Memory B cell (primary cell): Measurements from ENCODE around the gene WIPF3.

Experiments
- ATAC-seq: fragments of 150-1000 bp; cut with Tn5 transposase; 2 replicates; pipeline ENCODE4 v1.10.0; 2021; ENCODE audit warnings: low read depth, mild to moderate bottlenecking, moderate library complexity
- DNase-seq, 2 donors: peaks; one replicate each; pipeline ENCODE4 v3.0.0; 2022; ENCODE audit warnings: low spot score in 2 of 2
- H3K27ac Mint-ChIP-seq: one replicate; pipeline ENCODE4 v1.8.0; 2022; ENCODE audit warnings: mild to moderate bottlenecking, moderate library complexity, mixed read lengths
- H3K27me3 Mint-ChIP-seq: one replicate; pipeline ENCODE4 v1.8.0; 2022; ENCODE audit warnings: mixed read lengths
- H3K36me3 Mint-ChIP-seq: one replicate; pipeline ENCODE4 v1.8.0; 2022; ENCODE audit warnings: mild to moderate bottlenecking, mixed read lengths
- H3K4me1 Mint-ChIP-seq: one replicate; pipeline ENCODE4 v1.8.0; 2022; ENCODE audit warnings: mixed read lengths
- H3K4me3 Mint-ChIP-seq: one replicate; pipeline ENCODE4 v1.8.0; 2022; ENCODE audit warnings: mild to moderate bottlenecking, moderate library complexity, mixed read lengths
- H3K9me3 Mint-ChIP-seq: one replicate; pipeline ENCODE4 v1.8.0; 2022; ENCODE audit warnings: mixed read lengths

Gene WIPF3, protein sequence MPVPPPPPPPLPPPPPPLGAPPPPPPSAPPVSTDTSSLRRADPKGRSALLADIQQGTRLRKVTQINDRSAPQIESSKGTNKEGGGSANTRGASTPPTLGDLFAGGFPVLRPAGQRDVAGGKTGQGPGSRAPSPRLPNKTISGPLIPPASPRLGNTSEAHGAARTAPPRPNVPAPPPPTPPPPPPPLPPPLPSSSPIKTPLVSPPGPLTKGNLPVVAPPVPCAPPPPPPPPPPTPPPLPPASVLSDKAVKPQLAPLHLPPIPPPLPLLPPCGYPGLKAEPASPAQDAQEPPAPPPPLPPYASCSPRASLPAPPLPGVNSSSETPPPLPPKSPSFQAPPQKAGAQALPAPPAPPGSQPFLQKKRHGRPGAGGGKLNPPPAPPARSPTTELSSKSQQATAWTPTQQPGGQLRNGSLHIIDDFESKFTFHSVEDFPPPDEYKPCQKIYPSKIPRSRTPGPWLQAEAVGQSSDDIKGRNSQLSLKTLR

GRCh38 chr7:29806208-29806994, at the start of gene WIPF3:
Gene WIPF3, plus strand, starts transcription at chr7:29806508. Its CDS starts 28,217 bp downstream, at chr7:29834725.
- Mint-ChIP-seq H3K27ac (no peak within 1 kb of the TSS), H3K27me3 (peaks cover 44% of the 10 kb centered on the region)
- no peak for DNase-seq

GRCh38 chr7:29763266-29763665, 43.0 kb upstream of the WIPF3 start:
- no peaks in the 10 kb centered on the region for H3K36me3 Mint-ChIP-seq
- no peak for ATAC-seq
- H3K27me3 Mint-ChIP-seq = peaks cover 8% of the 10 kb centered on the region
- no peaks in the 10 kb centered on the region for H3K4me1 Mint-ChIP-seq
- H3K27ac Mint-ChIP-seq = no peak overlapping the region
- H3K9me3 Mint-ChIP-seq = no peaks in the 10 kb centered on the region
- no peak for DNase-seq
- H3K4me3 Mint-ChIP-seq = no peak overlapping the region

More at GRCh38 chr7:29806208-29806994, at the start of gene WIPF3:
- Mint-ChIP-seq H3K4me1 (peaks cover 3% of the 10 kb centered on the region), H3K9me3 (no peaks in the 10 kb centered on the region), H3K4me3 (peak within 1 kb of the TSS; percentile 24), H3K36me3 (no peaks in the 10 kb centered on the region)
- ATAC-seq = peak; percentile 44

GRCh38 chr7:29764227-29764626, 42.1 kb upstream of the WIPF3 start:
- Mint-ChIP-seq H3K27ac (no peak overlapping the region), H3K4me3 (no peak overlapping the region), H3K4me1 (no peaks in the 10 kb centered on the region), H3K27me3 (peaks cover 8% of the 10 kb centered on the region), H3K9me3 (no peaks in the 10 kb centered on the region), H3K36me3 (no peaks in the 10 kb centered on the region)
- DNase-seq (no peak), ATAC-seq (no peak)

DNA sequence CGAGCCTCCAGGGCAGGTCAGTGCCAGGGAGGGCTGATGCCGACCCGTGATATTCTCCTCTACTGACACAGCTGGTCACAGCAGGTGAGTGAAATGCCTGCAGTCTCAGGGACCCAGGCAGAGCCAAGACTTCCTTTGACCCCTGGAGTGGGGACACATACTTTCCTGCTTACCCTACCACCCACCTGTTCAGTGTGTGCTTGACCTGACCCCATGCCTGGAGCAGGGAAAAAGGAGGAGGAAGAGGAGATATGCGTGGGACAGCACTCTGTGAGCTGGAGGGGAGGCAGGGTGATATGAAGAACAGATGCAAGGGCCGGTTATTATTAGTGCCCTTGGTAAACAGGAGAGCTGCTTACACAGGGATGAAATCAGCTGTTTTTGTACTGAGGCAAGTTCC, 40.8 kb upstream of the WIPF3 start:
- Mint-ChIP-seq H3K4me3 (no peak overlapping the region), H3K27me3 (peaks cover 8% of the 10 kb centered on the region), H3K9me3 (no peaks in the 10 kb centered on the region), H3K4me1 (no peaks in the 10 kb centered on the region), H3K36me3 (no peaks in the 10 kb centered on the region), H3K27ac (no peak overlapping the region)
- ATAC-seq (no peak), DNase-seq (no peak)

- H3K4me3 Mint-ChIP-seq = no peak overlapping the region
Measured at GRCh38 chr7:29770371-29770770, 35.9 kb upstream of the WIPF3 start.

DNA sequence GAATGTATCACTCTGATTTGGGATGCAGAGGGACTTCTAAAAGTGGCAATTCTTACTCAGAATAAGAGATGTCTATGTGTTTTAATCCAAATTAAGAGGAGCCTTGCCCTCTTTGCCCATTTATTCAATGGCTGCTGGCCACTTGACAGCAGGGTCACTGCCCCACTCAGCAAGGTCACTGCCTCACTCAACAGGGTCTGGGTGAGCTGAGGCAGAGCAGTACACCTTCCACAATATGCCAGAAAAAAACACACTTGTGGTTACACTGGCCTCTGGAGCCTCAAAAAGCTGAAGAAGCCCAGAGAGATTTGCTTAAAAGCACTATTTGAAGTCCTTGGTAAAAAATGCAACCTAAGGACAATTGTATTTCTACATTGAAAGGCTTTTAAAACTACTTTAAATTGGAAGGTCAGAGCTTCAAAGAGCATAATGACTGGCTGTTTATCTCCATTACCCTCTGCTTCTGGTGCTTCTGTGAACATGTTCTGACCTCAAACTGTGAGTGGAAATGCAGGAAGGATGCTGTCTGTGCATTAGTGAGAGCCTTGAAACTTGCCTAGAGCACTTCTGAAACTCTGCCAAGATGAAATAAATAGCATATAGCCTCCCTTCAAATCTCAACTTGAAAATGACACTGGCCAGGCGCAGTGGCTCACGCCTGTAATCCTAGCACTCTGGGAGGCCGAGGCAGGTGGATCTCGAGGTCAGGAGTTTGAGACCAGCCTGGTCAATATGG, 35.1 kb upstream of the WIPF3 start:
- H3K4me1 Mint-ChIP-seq = no peaks in the 10 kb centered on the region
- peaks cover 12% of the 10 kb centered on the region for H3K27me3 Mint-ChIP-seq
- DNase-seq (no peak), ATAC-seq (no peak)
- no peak overlapping the region for H3K27ac Mint-ChIP-seq
- H3K36me3 Mint-ChIP-seq = no peaks in the 10 kb centered on the region
- H3K9me3 Mint-ChIP-seq = peaks cover 5% of the 10 kb centered on the region
- no peak overlapping the region for H3K4me3 Mint-ChIP-seq

More at GRCh38 chr7:29770371-29770770, 35.9 kb upstream of the WIPF3 start:
- H3K36me3 Mint-ChIP-seq = no peaks in the 10 kb centered on the region
- DNase-seq = no peak
- no peak for ATAC-seq
- no peaks in the 10 kb centered on the region for H3K4me1 Mint-ChIP-seq
- H3K9me3 Mint-ChIP-seq = peaks cover 5% of the 10 kb centered on the region
- peaks cover 11% of the 10 kb centered on the region for H3K27me3 Mint-ChIP-seq
- no peak overlapping the region for H3K27ac Mint-ChIP-seq

DNA sequence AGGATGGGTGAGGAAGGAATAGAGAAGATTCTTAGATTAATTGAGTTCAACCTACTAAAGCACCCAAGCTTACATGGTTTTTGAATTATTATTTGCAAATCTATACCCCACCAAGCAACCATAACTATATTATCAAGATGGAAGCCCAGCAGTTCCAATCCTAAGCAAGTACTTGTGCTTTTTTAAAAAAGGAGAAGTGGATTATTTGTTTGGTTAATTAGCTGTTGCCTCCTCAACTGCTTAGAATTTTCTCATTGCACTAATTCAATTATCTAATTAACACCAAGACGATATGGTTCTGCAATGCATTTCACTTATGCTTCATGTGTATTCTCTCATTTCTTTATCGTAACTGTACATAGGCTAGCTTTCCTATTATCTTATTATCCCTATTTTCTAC, 27.3 kb upstream of the WIPF3 start:
- ATAC-seq (no peak), DNase-seq (no peak)
- Mint-ChIP-seq H3K27ac (no peak overlapping the region), H3K9me3 (peaks cover 3% of the 10 kb centered on the region), H3K27me3 (peaks cover 18% of the 10 kb centered on the region), H3K4me1 (no peaks in the 10 kb centered on the region), H3K4me3 (no peak overlapping the region), H3K36me3 (no peaks in the 10 kb centered on the region)

DNA sequence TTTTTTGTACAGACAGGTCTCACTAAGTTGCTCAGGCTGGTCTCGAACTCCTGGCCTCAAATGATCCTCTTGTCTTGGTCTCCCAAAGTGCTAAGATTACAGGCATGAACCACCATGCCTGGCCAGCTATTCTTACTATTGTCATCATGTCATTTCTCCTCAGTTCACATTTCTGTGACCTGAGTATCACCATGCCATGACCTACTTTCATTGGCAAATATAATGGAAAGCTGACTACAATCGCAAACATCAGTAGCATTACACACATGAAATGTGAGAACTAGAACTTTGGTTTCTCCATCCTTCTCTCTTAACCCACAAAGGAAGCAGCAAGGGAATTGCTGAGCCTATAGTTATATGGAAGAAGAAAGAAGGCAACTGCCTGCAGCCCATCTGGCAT, 26.0 kb upstream of the WIPF3 start:
- Mint-ChIP-seq H3K27ac (no peak overlapping the region), H3K4me3 (no peak overlapping the region), H3K4me1 (no peaks in the 10 kb centered on the region), H3K9me3 (no peaks in the 10 kb centered on the region), H3K36me3 (no peaks in the 10 kb centered on the region), H3K27me3 (peaks cover 17% of the 10 kb centered on the region)
- no peak for DNase-seq
- ATAC-seq = no peak

- Mint-ChIP-seq H3K36me3 (no peaks in the 10 kb centered on the region), H3K4me1 (no peaks in the 10 kb centered on the region)
Measured at GRCh38 chr7:29783671-29784070, 22.6 kb upstream of the WIPF3 start.

DNA sequence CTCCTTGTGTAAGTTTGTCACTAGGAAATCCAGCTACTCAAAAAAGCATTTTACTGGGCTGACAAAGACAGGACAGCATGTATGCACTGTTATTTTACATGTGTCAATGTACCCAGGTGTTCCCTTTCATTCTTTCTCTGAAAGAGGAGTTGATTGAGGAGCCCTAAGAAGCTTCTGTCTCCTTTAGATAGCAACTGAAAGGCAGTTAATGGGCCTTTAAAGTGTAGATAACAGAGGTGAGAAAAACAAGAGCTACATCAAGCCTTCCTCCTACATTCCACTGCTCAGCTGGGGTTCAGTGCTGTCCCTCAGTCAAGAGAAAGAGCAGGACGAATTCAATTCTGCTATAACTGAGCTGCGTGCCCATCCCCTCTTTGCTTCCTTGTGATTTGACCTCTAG, 12.8 kb upstream of the WIPF3 start:
- Mint-ChIP-seq H3K4me1 (peaks cover 4% of the 10 kb centered on the region), H3K4me3 (no peak overlapping the region), H3K9me3 (no peaks in the 10 kb centered on the region), H3K27me3 (no peaks in the 10 kb centered on the region), H3K36me3 (no peaks in the 10 kb centered on the region), H3K27ac (no peak overlapping the region)
- ATAC-seq = no peak
- no peak for DNase-seq

More at GRCh38 chr7:29783671-29784070, 22.6 kb upstream of the WIPF3 start:
- no peak overlapping the region for H3K4me3 Mint-ChIP-seq
- ATAC-seq (no peak), DNase-seq (no peak)
- no peak overlapping the region for H3K27ac Mint-ChIP-seq
- peaks cover 8% of the 10 kb centered on the region for H3K27me3 Mint-ChIP-seq
- H3K9me3 Mint-ChIP-seq = no peaks in the 10 kb centered on the region

- no peak overlapping the region for H3K4me3 Mint-ChIP-seq
Measured at GRCh38 chr7:29794959-29795629, 11.2 kb upstream of the WIPF3 start.

GRCh38 chr7:29795696-29796580, 10.4 kb upstream of the WIPF3 start:
- Mint-ChIP-seq H3K9me3 (no peaks in the 10 kb centered on the region), H3K4me3 (no peak overlapping the region), H3K4me1 (peaks cover 6% of the 10 kb centered on the region), H3K27ac (no peak overlapping the region), H3K27me3 (peaks cover under 1% of the 10 kb centered on the region), H3K36me3 (no peaks in the 10 kb centered on the region)
- ATAC-seq = no peak
- no peak for DNase-seq

More at GRCh38 chr7:29794959-29795629, 11.2 kb upstream of the WIPF3 start:
- ATAC-seq = no peak
- Mint-ChIP-seq H3K9me3 (no peaks in the 10 kb centered on the region), H3K27me3 (no peaks in the 10 kb centered on the region), H3K36me3 (no peaks in the 10 kb centered on the region), H3K27ac (no peak overlapping the region), H3K4me1 (peaks cover 6% of the 10 kb centered on the region)
- no peak for DNase-seq
